Measurements from ENCODE around the gene PODN.

- no peak for TF ChIP-seq POLR2A (IDR thresholded peaks at IDR 0.05)
- TF ChIP-seq, protein P1, sequence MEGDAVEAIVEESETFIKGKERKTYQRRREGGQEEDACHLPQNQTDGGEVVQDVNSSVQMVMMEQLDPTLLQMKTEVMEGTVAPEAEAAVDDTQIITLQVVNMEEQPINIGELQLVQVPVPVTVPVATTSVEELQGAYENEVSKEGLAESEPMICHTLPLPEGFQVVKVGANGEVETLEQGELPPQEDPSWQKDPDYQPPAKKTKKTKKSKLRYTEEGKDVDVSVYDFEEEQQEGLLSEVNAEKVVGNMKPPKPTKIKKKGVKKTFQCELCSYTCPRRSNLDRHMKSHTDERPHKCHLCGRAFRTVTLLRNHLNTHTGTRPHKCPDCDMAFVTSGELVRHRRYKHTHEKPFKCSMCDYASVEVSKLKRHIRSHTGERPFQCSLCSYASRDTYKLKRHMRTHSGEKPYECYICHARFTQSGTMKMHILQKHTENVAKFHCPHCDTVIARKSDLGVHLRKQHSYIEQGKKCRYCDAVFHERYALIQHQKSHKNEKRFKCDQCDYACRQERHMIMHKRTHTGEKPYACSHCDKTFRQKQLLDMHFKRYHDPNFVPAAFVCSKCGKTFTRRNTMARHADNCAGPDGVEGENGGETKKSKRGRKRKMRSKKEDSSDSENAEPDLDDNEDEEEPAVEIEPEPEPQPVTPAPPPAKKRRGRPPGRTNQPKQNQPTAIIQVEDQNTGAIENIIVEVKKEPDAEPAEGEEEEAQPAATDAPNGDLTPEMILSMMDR (IDR thresholded peaks at IDR 0.05): no peak
Observed at GRCh38 chr1:53116307-53116810, 54.3 kb downstream of the PODN start.

Measured in esophagus squamous epithelium (tissue), 4 donors.